Thyroid gland (tissue), 4 donors: ENCODE results near the gene MYO16. TPM values are rescaled to one million over a fixed set of nuclear protein-coding genes. Genes with fewer than 3 reads are reported as not detected.

Source experiments
- DNase-seq, 2 donors: peaks; one replicate each; pipeline ENCODE4 v3.0.0-alpha.2; 2019
- H3K27ac ChIP-seq, 3 donors: fragments of 200-600 bp; sonication (generic); 1 replicate in 2 of 3; 2 replicates in 1 of 3; pipeline ENCODE4 v1.5.1; 2016 to 2019; ENCODE audit warnings: mild to moderate bottlenecking in 1 of 3, moderate library complexity in 1 of 3
- H3K27me3 ChIP-seq: fragments of 200-600 bp; sonication (generic); one replicate; pipeline ENCODE4 v1.5.1; 2019
- H3K36me3 ChIP-seq, 2 donors: fragments of 200-600 bp; sonication (generic); one replicate each; pipeline ENCODE4 v1.5.1; 2016 to 2019
- H3K4me1 ChIP-seq, 2 donors: fragments of 200-600 bp; sonication (generic); one replicate each; pipeline ENCODE4 v1.5.1; 2017 to 2019
- H3K4me3 ChIP-seq, 3 donors: fragments of 200-600 bp; sonication (generic); replicated peaks in 1 of 3; 1 replicate in 2 of 3; 2 replicates in 1 of 3; pipeline ENCODE4 v1.5.1; 2016; ENCODE audit warnings: mild to moderate bottlenecking in 1 of 3
- H3K9me3 ChIP-seq: fragments of 200-600 bp; sonication (generic); one replicate; pipeline ENCODE4 v1.5.1; 2017
- CTCF ChIP-seq, 6 experiments: fragments of 200-600 bp in 3 of 6; fragments of 450-650 bp in 3 of 6; sonication (generic) in 3 of 6; IDR thresholded peaks; one replicate each; pipeline ENCODE4 v1.5.1; 2016 to 2019; ENCODE audit warnings: antibody characterized with exemption in 6 of 6, mild to moderate bottlenecking in 2 of 6, inconsistent platforms in 1 of 6, moderate library complexity in 1 of 6
- POLR2A ChIP-seq, 2 donors: fragments of 450-650 bp; IDR thresholded peaks; one replicate each; pipeline ENCODE4 v1.6.1; 2017; ENCODE audit warnings: antibody characterized with exemption in 2 of 2, mild to moderate bottlenecking in 2 of 2, moderate library complexity in 1 of 2
- WGBS, 2 donors: methylation state at CpG; one replicate each; pipeline ENCODE4 v1.1.5; 2017; 5-methylcytosine and 5-hydroxymethylcytosine counted together
- intact Hi-C: fragments of 100-400 bp; cut with DNase I; formaldehyde crosslinking; loops from one replicate; pipeline ENCODE4 v1.15.1; 2023
- total RNA-seq, 4 donors: library from RNA; depleted of rRNA; stranded (reverse); fragments of >200 nt; gene quantifications; one replicate each; pipeline ENCODE4 v1.2.3, GENCODE V29; 2016

The MYO16 gene
- total RNA-seq, 4 donors from 2014 or later: 0.10 to 0.13 (median 0.13) TPM; not detected in 1

GRCh38 chr13:109166804-109167203 lies 537.4 kb downstream of the MYO16 start:
- Histone ChIP-seq H3K4me3 (no peak overlapping the region), H3K4me1 (no peaks in the 10 kb centered on the region), H3K27ac (no peak overlapping the region), H3K9me3 (no peaks in the 10 kb centered on the region), H3K27me3 (no peaks in the 10 kb centered on the region), H3K36me3 (no peaks in the 10 kb centered on the region)
- no peak for DNase-seq
- TF ChIP-seq POLR2A (IDR thresholded peaks at IDR 0.05): no peak
- no peak for TF ChIP-seq CTCF (IDR thresholded peaks at IDR 0.05)
- intact Hi-C loops: no loop called here
- WGBS, 2 donors: 36 to 78% methylated on average over 1 to 2 of the region's 2 CpGs

GRCh38 chr13:109172136-109172535 lies 542.7 kb downstream of the MYO16 start:
- 52 to 58% methylated on average over 2 of the region's 2 CpGs for WGBS, 2 donors

GRCh38 chr13:109175666-109176065 lies 546.3 kb downstream of the MYO16 start:
- H3K4me1 ChIP-seq: no peaks in the 10 kb centered on the region
- H3K27ac ChIP-seq: no peak overlapping the region
- no peaks in the 10 kb centered on the region for H3K9me3 ChIP-seq
- H3K4me3 ChIP-seq: no peak overlapping the region
- H3K36me3 ChIP-seq: no peaks in the 10 kb centered on the region
- H3K27me3 ChIP-seq: no peaks in the 10 kb centered on the region
- DNase-seq: no peak
- WGBS, 2 donors: 91 to 92% methylated on average over 5 of the region's 5 CpGs
- intact Hi-C loops: no loop called here
- TF ChIP-seq POLR2A (IDR thresholded peaks at IDR 0.05) (no peak), CTCF (IDR thresholded peaks at IDR 0.05) (no peak)

More at GRCh38 chr13:109172136-109172535, 542.7 kb downstream of the MYO16 start:
- intact Hi-C loops: no loop called here
- Histone ChIP-seq H3K36me3 (no peaks in the 10 kb centered on the region), H3K4me3 (no peak overlapping the region), H3K4me1 (no peaks in the 10 kb centered on the region), H3K9me3 (no peaks in the 10 kb centered on the region), H3K27ac (no peak overlapping the region), H3K27me3 (no peaks in the 10 kb centered on the region)
- DNase-seq: no peak
- TF ChIP-seq POLR2A (IDR thresholded peaks at IDR 0.05) (no peak), CTCF (IDR thresholded peaks at IDR 0.05) (no peak)

GRCh38 chr13:109180905-109181425 lies 551.6 kb downstream of the MYO16 start:
- 70 to 75% methylated on average over 4 of the region's 4 CpGs for WGBS, 2 donors
- intact Hi-C loops: no loop called here
- Histone ChIP-seq H3K36me3 (no peaks in the 10 kb centered on the region), H3K27ac (no peak overlapping the region), H3K9me3 (no peaks in the 10 kb centered on the region), H3K4me3 (no peak overlapping the region), H3K27me3 (no peaks in the 10 kb centered on the region), H3K4me1 (no peaks in the 10 kb centered on the region)
- no peak for DNase-seq
- TF ChIP-seq CTCF (IDR thresholded peaks at IDR 0.05) (no peak), POLR2A (IDR thresholded peaks at IDR 0.05) (no peak)

- no peaks in the 10 kb centered on the region for H3K36me3 ChIP-seq
- no peak overlapping the region for H3K4me3 ChIP-seq
- H3K4me1 ChIP-seq: no peaks in the 10 kb centered on the region
- 77 to 82% methylated on average over 11 of the region's 11 CpGs for WGBS, 2 donors
- no peak overlapping the region for H3K27ac ChIP-seq
- no peaks in the 10 kb centered on the region for H3K27me3 ChIP-seq
- TF ChIP-seq POLR2A (IDR thresholded peaks at IDR 0.05): no peak
- TF ChIP-seq CTCF (IDR thresholded peaks at IDR 0.05): no peak
- intact Hi-C loops: no loop called here
- DNase-seq: no peak
- no peaks in the 10 kb centered on the region for H3K9me3 ChIP-seq
These were observed 553.5 kb downstream of the MYO16 start for GRCh38 chr13:109182777-109183465.
